ENCODE measurements around the gene MAP3K8.

The MAP3K8 gene

DNA sequence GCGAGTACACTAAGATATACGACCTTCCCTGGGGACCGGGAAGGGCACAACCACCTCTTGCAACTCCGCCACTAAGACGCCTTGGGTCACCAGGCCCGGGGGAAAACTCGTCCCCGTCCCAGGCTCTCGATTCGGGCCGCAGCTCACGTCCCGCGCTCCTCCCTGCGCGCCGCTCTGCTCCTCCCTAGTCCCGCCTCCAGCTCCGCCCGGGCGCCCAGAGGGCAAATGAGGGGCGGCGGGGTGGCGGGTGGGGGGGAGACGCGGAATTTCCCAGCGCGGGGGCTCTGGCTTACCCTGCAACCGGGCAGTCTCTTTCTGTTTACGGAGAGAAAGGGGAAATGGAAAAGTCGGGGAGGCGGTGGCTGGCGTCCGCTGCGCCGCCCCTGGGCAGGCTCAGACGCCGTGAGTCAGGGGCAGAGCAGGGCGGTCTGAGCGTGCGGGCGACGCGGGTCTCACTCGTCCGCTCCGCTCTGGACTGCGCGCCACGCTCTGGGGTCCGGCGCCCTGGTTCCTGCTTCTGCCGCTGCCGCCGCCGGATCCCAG is at the start of gene MAP3K8:
Gene MAP3K8, plus strand, starts transcription at position 455 of the 543 bp plus-strand sequence. CDS start 4,755 bp downstream, outside the sequence.
- H3K4me1 ChIP-seq (ENCODE audit: control insufficient read depth, low read depth, low read length), result peaks cover 27% of the 10 kb centered on the region
- peak within 1 kb of the TSS; percentile 24 for H3K27ac ChIP-seq (ENCODE audit: low read length)
- H3K36me3 ChIP-seq (ENCODE audit: control insufficient read depth, low read depth, low read length), result no peaks in the 10 kb centered on the region
- peaks cover 39% of the 10 kb centered on the region for H3K27me3 ChIP-seq (ENCODE audit: control insufficient read depth, insufficient read depth, low read length)
- H3K4me3 ChIP-seq (ENCODE audit: low read length), result peak within 1 kb of the TSS; percentile 88
- H3K9me3 ChIP-seq (ENCODE audit: control insufficient read depth, low read depth, low read length), result no peaks in the 10 kb centered on the region
- H3K9ac ChIP-seq (ENCODE audit: low read length), result peak within 1 kb of the TSS; percentile 78

DNA sequence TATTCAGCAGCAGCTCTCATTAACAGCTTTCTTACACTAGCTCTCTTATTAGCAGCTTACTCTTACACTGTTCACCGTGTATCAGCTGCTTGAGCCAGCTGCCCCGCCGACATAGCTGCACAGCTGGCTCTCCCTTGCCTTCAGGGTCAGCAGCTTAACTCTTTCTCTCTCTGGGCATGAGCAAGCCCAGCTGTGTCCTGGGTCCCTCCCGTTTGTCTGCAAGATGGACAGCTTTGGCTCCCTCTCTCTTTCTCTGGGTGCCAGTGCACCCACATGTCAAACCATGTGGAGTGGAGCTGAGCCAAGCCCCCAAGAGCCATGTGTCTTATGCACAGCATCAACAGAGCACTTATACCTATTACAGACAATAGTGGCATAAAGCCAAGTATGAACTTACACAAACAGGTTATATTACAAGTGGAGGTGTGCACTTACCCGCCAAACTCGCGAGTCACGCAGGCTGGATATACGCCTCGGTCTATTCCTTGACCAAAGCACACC is 49.2 kb upstream of the MAP3K8 start:
- H3K9ac ChIP-seq (ENCODE audit: low read length), result no peak overlapping the region
- H3K4me3 ChIP-seq (ENCODE audit: low read length), result no peak overlapping the region
- no peak overlapping the region for H3K27ac ChIP-seq (ENCODE audit: low read length)
- H3K9me3 ChIP-seq (ENCODE audit: control insufficient read depth, low read depth, low read length), result no peaks in the 10 kb centered on the region
- H3K27me3 ChIP-seq (ENCODE audit: control insufficient read depth, insufficient read depth, low read length), result no peaks in the 10 kb centered on the region
- no peaks in the 10 kb centered on the region for H3K36me3 ChIP-seq (ENCODE audit: control insufficient read depth, low read depth, low read length)
- H3K4me1 ChIP-seq (ENCODE audit: control insufficient read depth, low read depth, low read length), result peaks cover 4% of the 10 kb centered on the region

DNA sequence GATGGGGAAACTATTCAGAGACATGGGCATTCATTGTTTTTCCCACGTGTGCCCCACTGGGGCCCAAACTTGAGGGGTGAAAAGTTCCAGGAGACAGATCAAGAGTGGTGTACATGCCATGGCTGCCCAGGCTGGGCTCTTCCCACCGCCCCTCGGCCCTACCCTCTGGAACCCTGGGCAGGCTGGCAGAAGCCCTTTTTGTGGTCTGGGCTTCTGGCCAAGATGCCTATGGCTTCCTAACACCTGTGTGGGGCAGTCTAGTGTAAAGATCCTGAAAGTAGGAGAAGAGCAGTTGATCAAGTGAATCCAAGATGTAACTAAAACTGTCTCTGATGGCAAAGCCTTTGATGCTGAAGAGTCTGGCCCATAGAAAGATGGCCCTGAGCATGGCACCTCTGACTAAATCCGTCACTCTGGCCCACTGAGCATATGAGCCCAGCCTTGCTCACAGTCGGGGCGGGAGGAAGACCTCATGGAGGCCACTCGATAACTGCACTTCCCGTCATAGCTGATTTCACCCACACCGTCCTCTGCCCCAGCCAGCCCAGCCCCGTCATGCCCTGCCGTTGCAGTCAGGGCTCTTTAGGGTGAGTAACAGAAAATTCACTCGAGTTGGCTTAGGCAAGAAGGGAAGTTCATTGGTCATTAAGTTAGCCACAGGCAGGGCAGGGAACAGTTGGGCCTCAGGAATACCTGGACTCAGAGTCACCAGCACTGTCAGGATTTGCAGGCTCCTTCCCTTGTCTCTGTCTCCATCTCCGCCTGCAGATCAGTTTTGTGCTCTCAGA is 47.0 kb upstream of the MAP3K8 start:
- H3K36me3 ChIP-seq (ENCODE audit: control insufficient read depth, low read depth, low read length), result no peaks in the 10 kb centered on the region
- no peaks in the 10 kb centered on the region for H3K27me3 ChIP-seq (ENCODE audit: control insufficient read depth, insufficient read depth, low read length)
- H3K9ac ChIP-seq (ENCODE audit: low read length), result no peak overlapping the region
- no peak overlapping the region for H3K4me3 ChIP-seq (ENCODE audit: low read length)
- H3K9me3 ChIP-seq (ENCODE audit: control insufficient read depth, low read depth, low read length), result no peaks in the 10 kb centered on the region
- H3K4me1 ChIP-seq (ENCODE audit: control insufficient read depth, low read depth, low read length), result peaks cover 4% of the 10 kb centered on the region
- H3K27ac ChIP-seq (ENCODE audit: low read length), result no peak overlapping the region

DNA sequence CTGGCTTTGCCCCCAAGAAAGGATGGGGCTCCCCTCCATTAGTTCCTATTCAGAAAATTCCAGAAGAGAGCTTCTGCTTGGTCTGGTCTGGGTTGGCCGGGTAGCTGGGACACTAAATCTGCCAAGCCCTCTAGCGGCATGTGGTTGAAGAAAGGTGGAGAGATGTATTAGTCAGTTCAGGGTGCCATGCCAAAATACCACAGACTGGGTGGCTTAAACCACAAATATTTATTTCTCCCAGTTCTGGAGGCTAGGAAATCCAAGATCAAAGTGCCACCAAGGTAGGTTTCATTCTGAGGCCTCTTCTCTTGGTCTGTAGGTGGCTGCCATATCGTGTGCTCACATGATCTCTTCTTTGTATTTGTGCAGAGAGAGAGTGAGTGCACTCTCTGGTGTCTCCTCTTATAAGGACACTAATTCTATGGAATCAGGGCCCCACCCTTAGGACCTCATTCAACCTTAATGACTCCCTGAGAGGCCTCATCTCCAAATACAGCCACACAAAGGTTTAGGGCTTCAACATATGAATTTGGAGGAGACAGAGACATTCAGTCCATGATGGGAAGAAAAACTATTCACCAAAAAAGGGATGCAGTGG is 46.2 kb upstream of the MAP3K8 start:
- Histone ChIP-seq H3K36me3 (ENCODE audit: control insufficient read depth, low read depth, low read length) (no peaks in the 10 kb centered on the region), H3K27ac (ENCODE audit: low read length) (no peak overlapping the region), H3K4me3 (ENCODE audit: low read length) (no peak overlapping the region), H3K27me3 (ENCODE audit: control insufficient read depth, insufficient read depth, low read length) (no peaks in the 10 kb centered on the region), H3K9ac (ENCODE audit: low read length) (no peak overlapping the region), H3K9me3 (ENCODE audit: control insufficient read depth, low read depth, low read length) (no peaks in the 10 kb centered on the region), H3K4me1 (ENCODE audit: control insufficient read depth, low read depth, low read length) (peaks cover 1% of the 10 kb centered on the region)

DNA sequence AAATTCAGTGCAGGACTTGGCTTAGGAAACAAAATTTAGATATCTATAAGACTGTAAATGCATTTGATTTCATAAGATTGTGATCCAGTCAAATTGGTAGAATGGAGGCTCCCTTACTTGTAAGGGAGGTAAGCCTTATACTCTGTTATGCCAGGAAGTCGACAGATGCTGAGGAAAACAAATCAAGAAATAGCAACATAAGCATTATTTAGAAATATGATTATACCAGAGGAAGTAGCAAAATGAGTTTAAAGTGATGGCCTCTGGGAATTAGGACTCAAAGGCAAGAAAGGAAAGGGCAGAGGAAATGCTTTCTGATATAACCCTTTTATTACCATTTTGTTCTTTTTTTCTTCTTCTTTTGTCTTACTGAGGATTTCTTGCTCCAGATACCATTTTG is 44.4 kb upstream of the MAP3K8 start:
- Histone ChIP-seq H3K27ac (ENCODE audit: low read length) (no peak overlapping the region), H3K27me3 (ENCODE audit: control insufficient read depth, insufficient read depth, low read length) (no peaks in the 10 kb centered on the region), H3K4me3 (ENCODE audit: low read length) (no peak overlapping the region), H3K9me3 (ENCODE audit: control insufficient read depth, low read depth, low read length) (no peaks in the 10 kb centered on the region), H3K36me3 (ENCODE audit: control insufficient read depth, low read depth, low read length) (no peaks in the 10 kb centered on the region), H3K4me1 (ENCODE audit: control insufficient read depth, low read depth, low read length) (no peaks in the 10 kb centered on the region), H3K9ac (ENCODE audit: low read length) (no peak overlapping the region)

DNA sequence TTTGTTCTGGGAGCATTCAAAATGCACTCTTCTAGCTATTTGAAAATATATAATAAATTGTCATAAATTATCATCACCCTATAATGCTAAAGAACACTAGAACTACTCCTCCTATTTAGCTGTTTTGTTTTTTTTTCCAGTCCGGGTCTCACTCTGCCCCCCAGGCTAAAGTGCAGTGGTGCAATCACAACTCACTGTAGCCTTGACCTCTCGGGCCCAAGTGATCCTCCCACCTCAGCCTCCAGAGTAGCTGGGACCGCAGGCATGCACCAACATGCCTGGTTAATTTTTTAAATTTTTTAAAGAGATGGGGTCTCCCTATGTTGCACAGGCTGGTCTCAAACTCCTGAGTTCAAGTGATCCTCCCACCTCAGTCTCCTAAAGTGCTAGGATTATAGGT is 43.8 kb upstream of the MAP3K8 start:
- H3K27me3 ChIP-seq (ENCODE audit: control insufficient read depth, insufficient read depth, low read length), result no peaks in the 10 kb centered on the region
- H3K4me1 ChIP-seq (ENCODE audit: control insufficient read depth, low read depth, low read length), result no peaks in the 10 kb centered on the region
- H3K4me3 ChIP-seq (ENCODE audit: low read length), result no peak overlapping the region
- no peaks in the 10 kb centered on the region for H3K36me3 ChIP-seq (ENCODE audit: control insufficient read depth, low read depth, low read length)
- no peak overlapping the region for H3K27ac ChIP-seq (ENCODE audit: low read length)
- H3K9me3 ChIP-seq (ENCODE audit: control insufficient read depth, low read depth, low read length), result no peaks in the 10 kb centered on the region
- no peak overlapping the region for H3K9ac ChIP-seq (ENCODE audit: low read length)

DNA sequence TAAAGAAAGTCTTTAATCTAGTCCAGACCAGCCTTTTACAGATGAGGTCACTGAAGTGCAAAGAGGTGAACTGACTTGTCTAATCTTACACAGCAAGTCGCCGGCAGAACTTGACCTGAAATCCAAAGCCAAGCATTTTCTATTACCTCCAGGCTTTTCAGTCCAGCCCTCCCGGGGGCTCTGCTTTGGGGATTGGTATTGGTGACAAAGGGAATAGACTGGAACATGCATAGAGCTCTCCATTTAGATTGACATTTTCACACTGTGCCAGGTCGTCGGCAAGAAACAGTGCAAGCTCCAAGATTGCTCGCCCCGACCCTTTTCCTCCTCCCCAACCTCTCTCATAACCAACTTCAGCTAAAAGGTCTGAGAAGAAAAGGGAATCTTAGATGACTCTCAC is 42.7 kb upstream of the MAP3K8 start:
- Histone ChIP-seq H3K9me3 (ENCODE audit: control insufficient read depth, low read depth, low read length) (no peaks in the 10 kb centered on the region), H3K36me3 (ENCODE audit: control insufficient read depth, low read depth, low read length) (no peaks in the 10 kb centered on the region), H3K27me3 (ENCODE audit: control insufficient read depth, insufficient read depth, low read length) (no peaks in the 10 kb centered on the region), H3K4me3 (ENCODE audit: low read length) (no peak overlapping the region), H3K4me1 (ENCODE audit: control insufficient read depth, low read depth, low read length) (no peaks in the 10 kb centered on the region), H3K27ac (ENCODE audit: low read length) (no peak overlapping the region), H3K9ac (ENCODE audit: low read length) (no peak overlapping the region)

DNA sequence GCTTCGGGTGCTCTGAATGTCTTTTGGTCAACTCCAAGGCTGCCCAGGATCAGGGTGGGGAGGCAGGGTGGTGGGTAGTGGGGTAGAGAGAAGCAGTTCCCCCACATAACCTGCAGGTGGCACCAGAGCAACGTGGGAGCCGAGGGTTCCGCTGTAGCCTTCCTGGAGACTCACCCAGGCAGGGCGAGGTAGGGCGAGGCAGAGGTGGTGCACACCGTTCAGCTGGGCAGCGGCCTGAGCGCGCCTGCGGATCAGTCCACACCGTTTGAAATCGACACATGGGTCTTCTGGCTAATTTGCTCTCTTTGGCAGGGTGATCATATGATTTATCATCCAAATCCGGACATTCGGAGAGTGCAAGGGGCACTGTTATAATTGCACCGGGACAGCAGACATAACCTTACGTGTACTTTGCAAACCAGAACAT is 41.4 kb upstream of the MAP3K8 start:
- H3K9me3 ChIP-seq (ENCODE audit: control insufficient read depth, low read depth, low read length), result no peaks in the 10 kb centered on the region
- H3K4me3 ChIP-seq (ENCODE audit: low read length), result no peak overlapping the region
- H3K9ac ChIP-seq (ENCODE audit: low read length), result no peak overlapping the region
- no peaks in the 10 kb centered on the region for H3K27me3 ChIP-seq (ENCODE audit: control insufficient read depth, insufficient read depth, low read length)
- no peak overlapping the region for H3K27ac ChIP-seq (ENCODE audit: low read length)
- no peaks in the 10 kb centered on the region for H3K4me1 ChIP-seq (ENCODE audit: control insufficient read depth, low read depth, low read length)
- no peaks in the 10 kb centered on the region for H3K36me3 ChIP-seq (ENCODE audit: control insufficient read depth, low read depth, low read length)

DNA sequence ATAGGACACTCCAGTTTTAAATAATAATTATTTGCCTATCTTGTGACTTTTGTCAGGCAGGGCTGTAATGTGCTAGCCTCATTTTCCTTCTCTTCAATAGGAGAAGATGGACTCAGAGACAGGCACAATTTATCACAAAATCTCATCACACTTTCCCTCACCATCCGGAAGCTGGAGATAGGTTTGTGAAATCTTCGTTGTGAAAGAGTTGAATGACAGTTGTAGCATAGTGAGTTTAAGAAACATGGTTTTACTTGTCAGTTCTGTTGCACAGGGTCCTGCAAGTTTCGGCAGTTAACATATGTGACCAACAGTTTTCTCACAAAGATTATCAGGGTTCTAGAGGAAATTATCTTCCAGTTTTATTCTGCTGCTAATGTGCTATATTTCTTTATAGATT is 37.7 kb upstream of the MAP3K8 start:
- Histone ChIP-seq H3K9ac (ENCODE audit: low read length) (no peak overlapping the region), H3K27ac (ENCODE audit: low read length) (no peak overlapping the region), H3K36me3 (ENCODE audit: control insufficient read depth, low read depth, low read length) (no peaks in the 10 kb centered on the region)

DNA sequence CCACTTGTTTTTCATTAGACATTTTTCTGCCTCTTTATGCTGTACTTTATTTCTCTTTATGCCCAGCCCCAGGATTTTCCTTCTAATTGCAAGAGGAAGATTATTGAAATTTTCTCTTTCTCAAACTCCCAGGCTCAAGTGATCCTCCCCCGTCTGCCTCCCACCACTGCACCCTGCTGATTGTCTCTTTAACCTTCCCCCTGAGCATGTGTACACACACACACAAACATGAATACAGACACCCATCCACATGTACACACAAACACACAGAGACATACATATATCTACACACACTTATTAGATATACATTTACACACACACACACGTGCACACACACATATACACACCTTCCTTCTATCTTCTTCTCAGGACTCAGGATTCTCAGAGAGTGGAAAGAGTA is 37.3 kb upstream of the MAP3K8 start:
- Histone ChIP-seq H3K4me3 (ENCODE audit: low read length) (no peak overlapping the region), H3K36me3 (ENCODE audit: control insufficient read depth, low read depth, low read length) (no peaks in the 10 kb centered on the region), H3K4me1 (ENCODE audit: control insufficient read depth, low read depth, low read length) (no peaks in the 10 kb centered on the region), H3K9ac (ENCODE audit: low read length) (no peak overlapping the region), H3K27ac (ENCODE audit: low read length) (no peak overlapping the region), H3K9me3 (ENCODE audit: control insufficient read depth, low read depth, low read length) (no peaks in the 10 kb centered on the region), H3K27me3 (ENCODE audit: control insufficient read depth, insufficient read depth, low read length) (no peaks in the 10 kb centered on the region)

More for the DNA sequence above, 37.7 kb upstream of the MAP3K8 start:
- no peaks in the 10 kb centered on the region for H3K4me1 ChIP-seq (ENCODE audit: control insufficient read depth, low read depth, low read length)
- H3K9me3 ChIP-seq (ENCODE audit: control insufficient read depth, low read depth, low read length), result no peaks in the 10 kb centered on the region
- no peaks in the 10 kb centered on the region for H3K27me3 ChIP-seq (ENCODE audit: control insufficient read depth, insufficient read depth, low read length)
- no peak overlapping the region for H3K4me3 ChIP-seq (ENCODE audit: low read length)

DNA sequence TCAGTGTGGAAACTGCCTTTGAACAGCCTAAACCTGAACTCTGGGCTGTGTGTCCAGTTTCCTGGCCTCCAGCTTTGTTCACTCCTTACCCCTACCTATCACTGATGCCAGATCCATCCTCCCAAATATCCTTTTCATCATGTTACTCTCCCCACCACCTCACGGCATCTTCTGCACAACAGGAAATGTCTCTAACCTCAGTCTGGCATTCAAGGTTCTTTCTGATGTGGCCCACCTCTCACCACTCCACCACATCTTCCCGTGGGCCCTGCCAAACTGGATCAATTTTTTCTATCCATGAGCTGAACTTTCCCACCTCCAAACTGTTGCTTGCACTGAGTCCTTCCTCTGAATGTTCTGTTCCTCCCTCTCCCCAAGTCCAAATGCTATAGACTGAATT is 35.8 kb upstream of the MAP3K8 start:
- no peaks in the 10 kb centered on the region for H3K36me3 ChIP-seq (ENCODE audit: control insufficient read depth, low read depth, low read length)
- no peak overlapping the region for H3K4me3 ChIP-seq (ENCODE audit: low read length)
- no peaks in the 10 kb centered on the region for H3K4me1 ChIP-seq (ENCODE audit: control insufficient read depth, low read depth, low read length)
- no peaks in the 10 kb centered on the region for H3K27me3 ChIP-seq (ENCODE audit: control insufficient read depth, insufficient read depth, low read length)
- H3K9me3 ChIP-seq (ENCODE audit: control insufficient read depth, low read depth, low read length), result no peaks in the 10 kb centered on the region
- H3K9ac ChIP-seq (ENCODE audit: low read length), result no peak overlapping the region
- H3K27ac ChIP-seq (ENCODE audit: low read length), result no peak overlapping the region
